HG03095 (cell line): ENCODE results near the gene EML3.
A peak's percentile ranks its signal among the peaks of the same experiment; 100 is the strongest.
"Not testable (repeated sequence)": the region's sequence is repeated elsewhere in the genome, so short reads cannot be mapped to it uniquely, and the experiment has no call there.

ENCODE experiments used
- ATAC-seq: cut with Tn5 transposase; IDR thresholded peaks from one replicate; pipeline ENCODE4 v1.9.1; 2021; ENCODE audit warnings: moderate library complexity; ENCODE audit not compliant: unreplicated experiment

Gene EML3

DNA sequence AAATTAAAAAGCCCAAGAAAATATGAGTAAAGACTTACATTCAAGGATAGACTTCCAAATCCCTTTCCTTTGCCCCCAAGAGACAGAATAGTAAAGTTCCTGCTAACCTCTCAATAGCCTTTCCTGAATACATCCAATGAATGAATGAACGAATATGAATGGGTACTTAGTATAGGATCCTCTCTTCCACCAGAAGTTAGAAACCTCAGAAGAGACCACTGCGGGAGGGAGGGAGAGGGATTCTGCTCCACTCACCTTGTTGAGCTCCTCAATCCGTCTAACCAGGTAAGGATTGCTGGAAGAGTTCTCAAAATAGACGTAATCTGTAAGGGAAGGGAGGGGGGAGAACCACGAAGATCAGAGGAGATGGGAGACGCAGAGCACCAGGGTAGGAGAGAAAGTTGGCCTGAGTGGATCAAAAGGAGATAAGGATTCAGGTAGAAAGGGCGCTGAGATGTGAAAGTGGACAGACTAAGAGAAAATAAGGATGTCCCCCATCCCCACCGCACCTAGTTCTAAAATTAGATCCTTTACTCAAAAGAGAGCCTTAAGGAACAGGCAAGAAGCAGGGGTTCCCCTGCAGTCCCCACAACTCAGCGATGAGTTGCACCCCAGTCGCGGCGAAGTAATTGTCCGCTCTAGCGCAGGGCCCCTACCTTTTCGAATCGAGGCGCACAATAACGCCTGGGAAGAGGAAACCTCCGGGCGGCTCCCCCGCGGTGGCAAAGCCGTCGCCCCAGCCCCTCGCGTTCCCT is 12.0 kb downstream of the EML3 start:
- no peak for ATAC-seq

DNA sequence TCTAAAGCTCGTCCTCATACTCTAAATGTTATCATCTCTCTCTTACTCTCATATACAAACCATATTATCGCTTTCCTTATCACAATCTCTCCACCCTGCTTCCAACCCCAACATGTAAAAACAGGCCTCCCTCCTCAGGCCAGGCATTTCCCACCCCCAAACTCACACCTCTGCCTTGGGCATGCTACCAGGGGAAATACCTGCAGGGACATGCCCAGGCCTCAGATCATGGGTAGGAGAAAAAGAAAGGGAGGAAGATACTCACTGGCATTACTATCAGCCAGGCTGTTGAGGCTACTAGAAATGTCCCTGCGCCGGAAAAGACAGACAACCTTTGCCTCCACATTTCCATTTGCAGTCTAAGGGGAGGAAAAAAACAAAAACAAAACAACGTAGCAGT is 12.7 kb downstream of the EML3 start:
- no peak for ATAC-seq

DNA sequence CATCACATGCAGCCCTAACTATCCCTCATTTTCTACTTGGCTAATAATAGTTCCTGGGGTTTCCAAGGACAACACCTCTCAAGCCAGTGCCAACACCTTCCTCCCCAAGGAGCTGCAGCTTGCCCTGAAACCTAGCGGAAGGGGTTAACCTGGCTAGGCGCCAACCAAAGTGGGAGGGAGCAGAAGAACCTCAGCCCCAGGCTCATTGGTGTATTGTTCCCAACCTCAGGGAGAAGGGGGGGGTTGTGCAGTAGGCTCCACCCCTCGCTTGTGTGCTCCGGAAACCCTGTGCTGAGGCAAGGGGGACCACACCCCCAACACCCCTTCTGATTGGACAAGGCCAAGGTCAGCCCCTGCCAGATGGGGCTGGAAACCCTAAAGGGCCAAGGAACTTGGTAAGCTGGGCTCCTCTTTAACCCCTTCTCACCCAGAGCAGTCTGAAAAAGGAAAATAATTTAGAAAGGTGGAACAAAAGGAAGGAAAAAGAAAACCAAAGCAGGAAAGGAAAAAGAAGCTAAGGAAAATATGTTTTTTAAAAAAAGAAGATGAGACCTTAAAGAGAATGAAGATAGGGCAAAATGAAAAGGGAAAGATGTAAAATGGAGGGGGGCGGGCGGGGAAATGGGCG is 13.4 kb downstream of the EML3 start:
- ATAC-seq, result peak; percentile 50

DNA sequence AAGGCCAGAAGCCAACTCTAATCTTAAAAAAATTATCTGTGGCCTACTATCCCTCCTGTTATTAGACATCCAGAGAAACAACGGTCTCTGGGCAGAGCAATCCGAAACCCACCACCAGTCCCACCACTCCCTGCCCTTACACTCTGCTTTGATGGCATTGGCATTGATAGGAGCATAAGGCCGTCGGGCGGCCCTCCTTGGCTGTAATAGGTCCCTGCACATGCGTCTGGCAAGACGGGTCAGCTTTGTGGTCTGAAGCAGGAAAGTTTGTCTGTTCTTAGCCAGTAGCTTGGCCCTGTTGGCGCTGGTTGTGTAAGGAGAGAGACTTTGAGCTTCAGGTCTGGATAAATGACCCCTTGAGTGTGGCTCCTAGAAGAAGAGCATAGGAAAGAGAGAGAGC is 17.5 kb downstream of the EML3 start:
- ATAC-seq, result no peak

DNA sequence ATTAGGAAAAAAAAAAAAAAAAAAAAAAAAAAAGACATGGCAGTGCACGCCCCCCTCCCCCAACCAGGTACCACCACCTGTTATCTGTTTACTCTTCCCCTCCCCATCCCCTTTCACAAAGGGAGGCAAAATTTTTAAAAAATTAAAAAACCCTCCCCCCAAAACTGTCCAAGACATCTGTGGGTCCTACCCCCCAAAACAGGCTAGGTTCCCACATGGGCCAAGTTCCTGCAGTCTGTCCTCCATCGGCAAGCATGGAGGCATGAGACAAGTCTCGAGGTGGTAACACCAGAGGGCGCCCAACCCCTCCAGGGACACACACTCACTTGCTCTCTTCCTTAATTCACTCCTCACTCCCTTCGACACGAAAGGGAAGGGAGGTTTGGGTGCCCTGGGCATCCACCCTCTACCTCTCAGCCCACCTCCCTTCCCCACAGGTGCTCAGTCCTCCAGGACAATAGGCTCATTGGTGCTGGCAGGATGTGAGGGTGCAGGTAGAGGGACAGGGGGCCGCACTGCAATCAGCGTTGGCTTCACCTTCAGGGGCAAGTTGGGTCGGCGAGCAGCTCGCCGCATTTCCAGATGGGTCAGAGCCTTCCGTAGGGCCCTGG is 19.0 kb downstream of the EML3 start:
- no peak for ATAC-seq

GRCh38 chr11:62592989-62593421 is 19.6 kb downstream of the EML3 start:
- ATAC-seq, result no peak

DNA sequence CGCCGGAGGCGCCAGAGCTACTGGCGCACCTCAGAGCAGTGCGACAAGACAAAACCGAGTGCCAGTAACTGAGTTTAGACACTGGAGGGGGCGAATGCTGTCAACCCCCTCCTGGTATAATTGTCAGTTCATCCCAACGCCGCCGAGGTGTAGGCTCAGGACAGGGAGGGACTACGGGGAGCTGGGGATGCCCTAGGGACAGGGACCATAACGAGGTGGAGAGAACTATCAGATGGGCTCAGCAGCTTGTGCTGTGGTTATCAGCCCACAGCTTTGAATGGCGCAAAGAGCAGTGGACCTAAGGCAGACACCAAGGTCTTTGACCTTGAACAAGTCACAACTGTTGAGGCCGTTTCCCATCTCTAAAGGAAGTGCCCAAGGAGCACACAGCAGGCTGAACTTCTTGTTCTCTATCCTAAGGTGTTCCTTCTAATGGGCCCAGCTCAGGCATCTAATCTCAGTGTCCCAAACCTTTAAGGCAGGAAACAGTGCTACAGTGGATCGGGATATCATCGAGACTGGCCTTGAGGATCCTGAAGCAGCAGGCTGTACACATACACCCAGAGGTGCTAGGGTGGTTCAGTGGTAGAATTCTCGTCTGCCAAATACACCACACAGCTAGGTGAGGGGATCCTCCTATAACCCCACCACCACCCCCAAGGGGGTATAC is 20.3 kb downstream of the EML3 start:
- ATAC-seq, result no peak

GRCh38 chr11:62591448-62592145 is 21.0 kb downstream of the EML3 start, which contains the start of gene TUT1:
Gene TUT1, minus strand, starts transcription at chr11:62591523. Its CDS starts 38 bp downstream, at chr11:62591485.
- peak; percentile 81 for ATAC-seq

DNA sequence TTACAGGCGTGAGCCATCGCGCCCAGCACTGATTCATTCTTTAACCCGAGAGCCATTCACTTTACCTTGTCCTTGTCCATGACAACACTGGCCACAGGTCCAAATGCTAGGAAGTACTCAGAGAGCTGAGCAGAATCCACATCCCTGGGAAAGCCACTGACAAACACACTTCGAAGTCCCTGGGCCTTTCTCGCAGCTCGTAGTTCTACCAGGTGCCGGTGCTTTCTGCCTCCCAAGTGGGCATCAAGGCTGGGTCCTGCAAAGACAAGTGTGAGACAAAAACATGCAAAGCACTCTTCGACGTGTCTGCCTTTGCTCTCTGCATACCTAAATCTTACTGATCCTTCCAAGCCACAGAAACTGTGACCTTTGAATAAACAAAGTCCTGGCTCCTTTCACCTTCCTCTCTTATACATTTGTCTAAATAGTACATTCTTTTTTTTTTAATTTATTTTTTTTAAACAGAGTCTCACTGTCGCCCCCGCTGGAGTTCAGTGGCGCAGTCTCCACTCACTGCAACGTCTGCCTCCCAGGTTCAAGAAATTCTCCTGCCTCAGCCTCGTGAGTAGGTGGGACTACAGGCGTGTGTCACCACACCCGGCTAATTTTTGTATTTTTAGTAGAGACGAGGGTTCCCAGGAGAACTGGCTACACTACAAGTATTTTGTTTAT is 23.5 kb downstream of the EML3 start:
- no peak for ATAC-seq

DNA sequence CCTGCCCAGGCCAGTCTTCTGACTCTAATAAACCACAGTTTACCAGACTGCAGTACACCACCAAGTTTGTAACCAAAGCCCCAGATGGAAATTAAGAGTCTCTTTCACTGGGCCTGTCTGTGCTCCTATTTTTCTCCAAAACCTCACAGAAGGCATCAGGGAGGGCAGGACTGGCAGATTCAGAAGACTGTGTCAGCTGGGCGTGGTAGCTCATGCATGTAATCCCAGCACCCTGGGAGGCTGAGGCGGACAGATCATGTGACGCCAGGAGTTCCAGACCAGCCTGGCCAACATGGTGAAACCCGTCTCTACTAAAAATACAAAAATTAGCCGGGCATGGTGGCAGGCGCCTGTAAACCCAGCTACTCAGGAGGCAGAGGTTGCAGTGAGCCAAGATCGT is 27.2 kb downstream of the EML3 start:
- ATAC-seq, result not testable (repeated sequence)

- not testable (repeated sequence) for ATAC-seq
Observed at GRCh38 chr11:62581735-62582134, 30.8 kb downstream of the EML3 start.

GRCh38 chr11:62580959-62581715 is 31.4 kb downstream of the EML3 start:
- ATAC-seq, result no peak

DNA sequence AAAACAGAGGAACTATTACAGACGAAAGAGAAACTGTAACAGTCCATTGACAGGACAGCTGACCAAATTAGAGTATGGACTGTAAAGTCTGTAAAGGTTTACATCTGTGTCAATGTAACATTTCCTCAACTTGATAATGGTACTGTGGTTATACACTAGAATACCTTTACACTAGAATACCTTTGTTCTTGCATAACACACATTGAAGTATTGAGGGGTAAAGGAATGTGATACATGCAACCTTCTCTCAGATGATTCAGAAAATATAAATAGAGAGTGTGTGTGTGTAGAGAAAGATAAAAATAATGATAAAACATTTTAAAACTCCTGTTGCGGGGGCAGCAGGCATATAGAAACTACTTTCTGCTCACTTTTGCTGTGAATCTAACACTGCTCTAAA is 33.3 kb downstream of the EML3 start:
- ATAC-seq, result no peak

DNA sequence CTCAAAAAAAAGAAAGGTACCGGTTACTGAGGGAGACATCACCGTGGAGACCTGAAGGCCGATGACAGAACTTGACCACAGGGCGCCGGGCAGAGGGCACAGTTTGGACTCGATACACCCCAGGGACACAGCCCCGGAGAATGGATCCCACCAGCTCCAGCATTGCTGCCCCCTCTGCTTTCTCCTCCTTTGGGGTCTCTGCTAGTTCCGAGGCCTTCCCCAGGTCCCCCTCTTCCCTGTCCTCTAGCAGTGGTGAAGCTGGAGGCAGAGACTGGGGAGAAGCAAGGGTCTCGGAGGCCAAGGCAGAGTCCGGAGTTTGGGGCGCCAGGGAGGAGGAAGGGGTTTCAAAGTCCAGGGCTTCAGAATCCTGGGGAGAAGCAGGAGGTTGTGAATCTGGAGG is 34.0 kb downstream of the EML3 start:
- ATAC-seq, result no peak

- ATAC-seq, result no peak
Observed at GRCh38 chr11:62577046-62577714, 35.4 kb downstream of the EML3 start.

GRCh38 chr11:62575837-62576236 is 36.7 kb downstream of the EML3 start:
- ATAC-seq, result no peak

DNA sequence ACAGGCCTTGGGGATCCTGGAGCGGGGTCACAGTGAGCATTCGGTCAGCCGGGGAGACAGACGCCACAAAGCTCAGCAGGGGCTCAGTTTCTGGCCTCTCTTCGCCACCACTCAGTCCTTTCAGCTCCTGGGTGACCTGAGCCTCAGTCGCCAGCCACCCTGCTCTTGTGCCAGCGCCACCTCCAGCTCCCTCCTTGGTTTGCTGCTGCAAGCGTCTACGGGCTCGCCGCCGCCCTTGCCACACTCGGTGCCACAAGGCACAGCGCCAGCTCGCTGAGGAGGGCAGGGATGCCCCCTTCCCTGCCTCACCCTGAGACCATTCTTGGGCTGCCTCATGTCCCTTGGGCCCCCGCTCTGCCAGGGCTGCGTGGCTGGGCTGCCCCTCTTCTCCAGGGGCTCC is 37.4 kb downstream of the EML3 start:
- no peak for ATAC-seq

GRCh38 chr11:62574363-62575071 is 38.1 kb downstream of the EML3 start:
- no peak for ATAC-seq
